ENCODE results near the gene CIRBP.

DNA sequence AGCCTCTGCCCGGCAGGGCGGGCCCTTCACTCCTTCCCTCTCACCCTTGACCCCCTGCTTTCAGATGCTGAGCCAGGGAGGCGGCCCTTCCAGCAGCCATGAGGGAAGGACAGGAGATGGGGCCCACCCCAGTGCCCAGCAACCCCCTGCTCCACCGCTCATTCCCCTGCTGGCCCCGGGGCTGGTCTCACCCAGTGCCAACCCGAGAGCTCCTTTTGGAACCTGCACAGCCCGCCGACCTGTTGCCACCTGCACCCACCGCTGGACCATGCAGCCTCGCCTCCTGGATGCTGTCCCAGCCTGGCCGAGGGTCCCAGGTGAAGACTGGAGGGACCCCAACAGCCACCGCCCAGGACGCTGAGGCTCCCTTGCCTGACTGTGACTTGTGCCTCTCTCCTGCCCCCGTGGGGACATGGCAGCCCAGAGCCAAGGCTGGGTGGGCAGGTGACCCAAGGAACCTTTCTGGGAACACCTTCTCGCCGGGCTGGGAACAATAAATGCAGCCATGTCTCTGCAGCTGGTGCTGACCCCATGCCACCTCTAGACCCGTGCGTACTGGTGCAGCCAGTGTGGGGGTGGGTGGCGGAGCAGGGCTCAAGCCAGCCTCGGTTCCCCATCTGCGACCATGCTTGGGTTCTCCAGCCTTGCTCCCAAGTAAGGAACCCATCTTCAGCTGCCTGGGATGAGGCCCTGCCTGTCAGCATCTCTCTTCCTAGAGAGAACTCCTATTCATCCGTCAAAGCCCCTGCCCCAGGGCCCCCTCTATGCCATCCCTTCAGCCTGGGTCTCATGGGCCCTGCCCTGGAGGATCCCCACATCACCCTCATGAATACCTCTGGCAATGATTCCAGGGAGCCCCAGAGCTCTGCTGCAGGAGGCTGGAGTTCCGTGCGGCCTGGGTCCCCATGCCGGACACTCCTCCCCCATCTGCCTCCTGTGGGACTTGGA lies 9.9 kb downstream of the CIRBP start:
- TF ChIP-seq, protein P1, sequence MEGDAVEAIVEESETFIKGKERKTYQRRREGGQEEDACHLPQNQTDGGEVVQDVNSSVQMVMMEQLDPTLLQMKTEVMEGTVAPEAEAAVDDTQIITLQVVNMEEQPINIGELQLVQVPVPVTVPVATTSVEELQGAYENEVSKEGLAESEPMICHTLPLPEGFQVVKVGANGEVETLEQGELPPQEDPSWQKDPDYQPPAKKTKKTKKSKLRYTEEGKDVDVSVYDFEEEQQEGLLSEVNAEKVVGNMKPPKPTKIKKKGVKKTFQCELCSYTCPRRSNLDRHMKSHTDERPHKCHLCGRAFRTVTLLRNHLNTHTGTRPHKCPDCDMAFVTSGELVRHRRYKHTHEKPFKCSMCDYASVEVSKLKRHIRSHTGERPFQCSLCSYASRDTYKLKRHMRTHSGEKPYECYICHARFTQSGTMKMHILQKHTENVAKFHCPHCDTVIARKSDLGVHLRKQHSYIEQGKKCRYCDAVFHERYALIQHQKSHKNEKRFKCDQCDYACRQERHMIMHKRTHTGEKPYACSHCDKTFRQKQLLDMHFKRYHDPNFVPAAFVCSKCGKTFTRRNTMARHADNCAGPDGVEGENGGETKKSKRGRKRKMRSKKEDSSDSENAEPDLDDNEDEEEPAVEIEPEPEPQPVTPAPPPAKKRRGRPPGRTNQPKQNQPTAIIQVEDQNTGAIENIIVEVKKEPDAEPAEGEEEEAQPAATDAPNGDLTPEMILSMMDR (IDR thresholded peaks at IDR 0.05; ENCODE audit: low read depth, low read length) = no peak
- TF ChIP-seq MYC (IDR thresholded peaks at IDR 0.05; ENCODE audit: low read depth, low read length) (no peak), POLR2A (IDR thresholded peaks at IDR 0.05; ENCODE audit: extremely low read depth, insufficient read length) (no peak), MAX (IDR thresholded peaks at IDR 0.05; ENCODE audit: low read depth, low read length) (no peak)
